Mesothelial cell of epicardium (in vitro differentiated cells): ENCODE measurements around the gene FGF8. TPM values are rescaled to one million over a fixed set of nuclear protein-coding genes. Genes with fewer than 3 reads are reported as not detected.

ENCODE experiments used
- DNase-seq, 2 experiments: peaks; one replicate each; pipeline ENCODE4 v3.0.0; 2021; ENCODE audit warnings: low spot score in 2 of 2; ENCODE audit not compliant: unreplicated experiment in 2 of 2
- H3K27ac Mint-ChIP-seq: 2 replicates; pipeline ENCODE4 v1.8.0; 2021; ENCODE audit warnings: mixed read lengths
- H3K27me3 Mint-ChIP-seq: 2 replicates; pipeline ENCODE4 v1.8.0; 2021; ENCODE audit warnings: low read depth, mixed read lengths
- H3K36me3 Mint-ChIP-seq: 2 replicates; pipeline ENCODE4 v1.8.0; 2021; ENCODE audit warnings: mixed read lengths
- H3K4me1 Mint-ChIP-seq: 2 replicates; pipeline ENCODE4 v1.8.0; 2021; ENCODE audit warnings: mixed read lengths
- H3K4me3 Mint-ChIP-seq: 2 replicates; pipeline ENCODE4 v1.8.0; 2021; ENCODE audit warnings: mild to moderate bottlenecking, moderate library complexity, mixed read lengths
- H3K9me3 Mint-ChIP-seq: 2 replicates; pipeline ENCODE4 v1.8.0; 2021; ENCODE audit warnings: mixed read lengths
- total RNA-seq: library from RNA; stranded (reverse); gene quantifications from 3 replicates; pipeline ENCODE4 v1.2.1, GENCODE V29; 2021
- TF ChIP-seq, protein P1 (sequence below): fragments of 200-600 bp; sonication (generic); IDR thresholded peaks from one replicate; pipeline ENCODE4 v1.5.0; 2021; ENCODE audit warnings: antibody characterized with exemption; ENCODE audit not compliant: unreplicated experiment

FGF8 gene
- total RNA-seq, 1 donor from 2014 or later: not detected

DNA sequence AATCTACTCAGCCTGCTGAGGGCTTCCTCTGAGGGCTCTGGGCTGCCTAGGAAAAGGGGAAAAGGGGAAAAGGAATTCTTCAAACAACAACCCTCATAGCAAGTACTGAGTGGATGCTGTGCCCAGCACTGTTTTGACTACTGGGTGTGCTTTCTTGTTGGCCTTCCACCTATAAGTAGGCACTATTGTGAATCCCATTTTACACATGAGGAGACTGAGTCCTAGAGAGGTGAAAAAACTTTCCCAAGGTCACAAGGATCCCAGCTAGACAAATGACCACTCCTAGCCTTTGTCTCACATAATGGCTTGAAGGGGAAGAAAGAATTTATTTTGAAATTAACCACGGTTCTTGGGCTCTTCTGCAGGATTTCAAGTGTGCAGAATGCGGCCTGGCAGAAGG lies 17.1 kb downstream of the FGF8 start:
- TF ChIP-seq, protein P1, sequence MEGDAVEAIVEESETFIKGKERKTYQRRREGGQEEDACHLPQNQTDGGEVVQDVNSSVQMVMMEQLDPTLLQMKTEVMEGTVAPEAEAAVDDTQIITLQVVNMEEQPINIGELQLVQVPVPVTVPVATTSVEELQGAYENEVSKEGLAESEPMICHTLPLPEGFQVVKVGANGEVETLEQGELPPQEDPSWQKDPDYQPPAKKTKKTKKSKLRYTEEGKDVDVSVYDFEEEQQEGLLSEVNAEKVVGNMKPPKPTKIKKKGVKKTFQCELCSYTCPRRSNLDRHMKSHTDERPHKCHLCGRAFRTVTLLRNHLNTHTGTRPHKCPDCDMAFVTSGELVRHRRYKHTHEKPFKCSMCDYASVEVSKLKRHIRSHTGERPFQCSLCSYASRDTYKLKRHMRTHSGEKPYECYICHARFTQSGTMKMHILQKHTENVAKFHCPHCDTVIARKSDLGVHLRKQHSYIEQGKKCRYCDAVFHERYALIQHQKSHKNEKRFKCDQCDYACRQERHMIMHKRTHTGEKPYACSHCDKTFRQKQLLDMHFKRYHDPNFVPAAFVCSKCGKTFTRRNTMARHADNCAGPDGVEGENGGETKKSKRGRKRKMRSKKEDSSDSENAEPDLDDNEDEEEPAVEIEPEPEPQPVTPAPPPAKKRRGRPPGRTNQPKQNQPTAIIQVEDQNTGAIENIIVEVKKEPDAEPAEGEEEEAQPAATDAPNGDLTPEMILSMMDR: no peak
- H3K9me3 Mint-ChIP-seq: no peaks in the 10 kb centered on the region
- no peak overlapping the region for H3K27ac Mint-ChIP-seq
- H3K4me1 Mint-ChIP-seq: no peaks in the 10 kb centered on the region
- DNase-seq: no peak
- peaks cover 44% of the 10 kb centered on the region for H3K27me3 Mint-ChIP-seq
- no peak overlapping the region for H3K4me3 Mint-ChIP-seq
- no peaks in the 10 kb centered on the region for H3K36me3 Mint-ChIP-seq

DNA sequence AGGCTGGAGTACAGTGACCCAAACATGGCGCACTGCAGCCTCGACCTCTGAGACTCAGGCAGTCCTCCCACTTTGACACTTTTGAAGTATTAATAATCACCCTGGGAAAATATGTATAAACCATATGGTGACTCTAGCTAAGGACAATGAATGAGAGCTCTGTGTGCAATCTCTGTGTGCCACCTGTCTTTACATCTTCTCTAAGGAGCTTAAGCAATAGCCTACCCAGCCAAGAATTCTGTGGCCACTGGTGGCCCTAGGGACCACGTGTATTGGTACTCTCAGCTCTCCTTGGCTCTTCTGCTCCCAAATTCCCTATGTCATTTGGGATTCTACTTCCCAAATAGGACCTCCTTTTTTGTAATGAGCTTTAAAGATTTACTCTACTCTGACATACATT lies 23.7 kb downstream of the FGF8 start:
- H3K4me3 Mint-ChIP-seq: no peak overlapping the region
- H3K36me3 Mint-ChIP-seq: no peaks in the 10 kb centered on the region
- no peak for DNase-seq
- peaks cover 8% of the 10 kb centered on the region for H3K4me1 Mint-ChIP-seq
- peaks cover 37% of the 10 kb centered on the region for H3K27me3 Mint-ChIP-seq
- no peak overlapping the region for H3K27ac Mint-ChIP-seq
- no peaks in the 10 kb centered on the region for H3K9me3 Mint-ChIP-seq
- TF ChIP-seq, protein P1: no peak

DNA sequence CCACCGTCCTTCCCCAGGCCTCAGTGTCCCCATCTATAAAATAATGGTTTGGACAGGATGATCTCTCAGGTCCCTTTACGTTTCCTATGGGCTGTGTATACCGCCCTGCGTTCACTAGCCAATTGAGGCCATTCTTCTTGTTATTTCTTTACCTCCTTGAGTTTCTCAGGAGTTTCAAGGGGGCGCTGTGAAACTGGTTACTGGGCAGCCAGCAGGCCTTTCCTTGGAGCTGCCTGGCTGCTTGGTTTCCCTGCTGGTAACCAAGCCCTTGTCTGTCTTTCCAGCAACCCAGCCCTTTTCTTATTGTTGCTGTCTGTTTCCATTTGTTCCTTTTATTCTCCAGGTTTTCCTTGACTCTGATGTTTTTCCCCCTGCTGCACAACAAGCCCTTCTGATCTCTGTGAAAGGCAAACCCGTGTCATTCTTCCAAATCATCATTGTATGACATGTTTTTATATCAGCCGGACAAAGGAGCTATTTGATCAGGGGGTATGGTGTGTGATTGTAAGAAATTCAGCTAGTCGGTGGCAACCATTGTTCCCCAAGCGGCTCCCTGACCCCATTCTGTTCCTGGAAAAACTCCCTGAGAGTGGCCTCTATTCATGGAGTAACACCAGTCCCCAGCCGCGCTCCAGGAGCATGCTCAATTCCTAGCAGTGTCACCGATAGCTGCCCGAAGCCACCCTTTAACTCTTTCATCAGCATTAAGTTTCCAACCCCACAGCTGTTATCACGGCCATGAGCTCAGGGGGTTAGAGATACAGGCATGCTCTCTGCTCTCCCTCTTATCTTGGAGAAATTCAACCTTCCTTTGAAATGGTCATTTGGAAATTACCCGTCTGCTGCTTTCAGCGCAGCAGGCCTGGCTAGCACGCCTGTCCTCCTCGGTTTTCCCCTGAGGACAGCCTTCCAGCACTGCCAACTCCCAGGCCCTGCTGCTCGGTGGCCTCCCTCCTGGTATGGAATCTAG lies 26.6 kb downstream of the FGF8 start:
- DNase-seq: no peak
- H3K27ac Mint-ChIP-seq: no peak overlapping the region
- H3K4me1 Mint-ChIP-seq: peaks cover 8% of the 10 kb centered on the region
- TF ChIP-seq, protein P1: no peak
- H3K4me3 Mint-ChIP-seq: no peak overlapping the region
- peaks cover 24% of the 10 kb centered on the region for H3K27me3 Mint-ChIP-seq
- no peaks in the 10 kb centered on the region for H3K36me3 Mint-ChIP-seq
- no peaks in the 10 kb centered on the region for H3K9me3 Mint-ChIP-seq

DNA sequence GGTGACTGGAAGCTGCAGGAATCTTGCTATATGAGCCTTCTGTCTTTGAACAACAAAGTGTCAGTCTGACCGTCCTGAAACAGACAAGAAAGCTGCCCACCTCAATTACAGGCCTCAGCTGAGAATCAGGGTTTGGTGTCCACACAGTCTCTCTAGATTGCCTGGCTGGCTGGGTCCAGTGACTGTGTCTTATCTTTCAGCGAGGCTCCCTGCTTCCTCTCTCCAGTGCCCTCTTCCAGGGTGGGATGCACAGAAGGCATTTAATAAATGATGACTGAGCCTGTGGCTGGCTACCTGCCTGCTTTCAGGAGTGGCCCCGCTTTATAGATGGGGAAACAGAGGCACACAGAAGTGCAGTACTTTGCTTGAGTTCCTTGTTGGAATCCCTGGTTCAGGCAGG lies 27.4 kb downstream of the FGF8 start:
- Mint-ChIP-seq H3K9me3 (no peaks in the 10 kb centered on the region), H3K36me3 (no peaks in the 10 kb centered on the region), H3K27ac (no peak overlapping the region), H3K27me3 (peaks cover 18% of the 10 kb centered on the region), H3K4me3 (no peak overlapping the region), H3K4me1 (peaks cover 8% of the 10 kb centered on the region)
- no peak for DNase-seq
- TF ChIP-seq, protein P1: no peak

DNA sequence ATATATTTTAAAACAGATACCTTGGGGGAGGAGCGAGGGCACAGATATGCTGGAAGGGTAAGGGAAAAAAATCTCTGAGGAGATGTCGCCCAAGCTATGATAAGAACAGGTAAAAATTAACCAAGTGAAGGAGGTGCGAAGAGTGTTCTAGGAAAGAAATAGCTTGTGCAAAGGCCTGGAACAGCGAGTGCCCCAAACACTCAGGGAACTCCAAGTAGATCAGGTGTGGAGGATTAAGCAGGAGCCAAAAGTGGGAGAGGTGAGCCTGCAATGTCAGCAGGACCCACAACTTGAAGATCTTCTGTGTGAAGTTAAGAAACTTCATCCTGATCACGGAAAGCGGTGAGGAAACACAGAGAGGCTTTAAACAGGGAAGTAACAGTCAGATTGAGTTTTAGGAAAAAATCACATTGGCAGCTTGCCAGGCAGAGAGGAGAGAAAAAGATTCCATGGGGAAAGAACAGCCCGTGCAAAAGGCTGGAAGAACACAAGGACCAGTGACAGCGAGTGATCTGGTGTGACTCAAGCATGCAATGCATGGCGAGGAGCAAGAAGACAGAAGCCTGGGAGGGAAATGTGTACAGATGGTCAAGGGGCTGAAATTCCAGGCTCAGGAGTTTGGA lies 30.7 kb downstream of the FGF8 start:
- no peak for DNase-seq
- H3K27me3 Mint-ChIP-seq: peaks cover 24% of the 10 kb centered on the region
- H3K27ac Mint-ChIP-seq: no peak overlapping the region
- TF ChIP-seq, protein P1: no peak
- no peak overlapping the region for H3K4me3 Mint-ChIP-seq
- no peaks in the 10 kb centered on the region for H3K36me3 Mint-ChIP-seq
- H3K4me1 Mint-ChIP-seq: peaks cover 8% of the 10 kb centered on the region
- H3K9me3 Mint-ChIP-seq: no peaks in the 10 kb centered on the region
